Upper lobe of left lung (tissue), 4 donors: ENCODE data around the gene SGF29.
"Not testable (repeated sequence)": the region's sequence is repeated elsewhere in the genome, so short reads cannot be mapped to it uniquely, and the experiment has no call there.

Experiments
- CTCF ChIP-seq, 6 experiments: fragments of 450-650 bp in 4 of 6; fragments of 200-600 bp in 2 of 6; sonication (generic) in 2 of 6; IDR thresholded peaks; one replicate each; pipeline ENCODE4 v1.5.1; 2016 to 2019; ENCODE audit warnings: antibody characterized with exemption in 6 of 6
- POLR2A ChIP-seq, 4 donors: fragments of 450-650 bp; IDR thresholded peaks; one replicate each; pipeline ENCODE4 v1.5.1; 2016 to 2017; ENCODE audit warnings: antibody characterized with exemption in 4 of 4, mild to moderate bottlenecking in 2 of 4
- POLR2AphosphoS5 ChIP-seq, 2 donors: sonication (generic); formaldehyde crosslinking; IDR thresholded peaks; one replicate each; pipeline ENCODE4 v1.5.1; 2017; ENCODE audit warnings: antibody characterized with exemption in 2 of 2

GRCh38 chr16:28613912-28614311 is 60.2 kb downstream of the SGF29 start:
- not testable (repeated sequence) for TF ChIP-seq POLR2A, POLR2AphosphoS5, CTCF (IDR thresholded peaks at IDR 0.05)
